OCI-LY3 (cell line): Measurements from ENCODE around the gene PCDHB12.
"Not testable (repeated sequence)": the region's sequence is repeated elsewhere in the genome, so short reads cannot be mapped to it uniquely, and the experiment has no call there.

Experiments used
- CTCF ChIP-seq: fragments of 200-600, 300-600 bp; sonication (generic); IDR thresholded peaks from 2 replicates; pipeline ENCODE4 v1.5.1; 2014; ENCODE audit warnings: antibody characterized with exemption, low read length, low read depth
- EZH2phosphoT487 ChIP-seq: fragments of 200-600 bp; shearing (Covaris generic); IDR thresholded peaks from 2 replicates; pipeline ENCODE4 v1.6.1; 2018; ENCODE audit warnings: antibody characterized with exemption, mixed run types, low read depth

- TF ChIP-seq CTCF, EZH2phosphoT487: not testable (repeated sequence)
These were observed 38.5 kb downstream of the PCDHB12 start for GRCh38 chr5:141246971-141247370.
